HG03469 (cell line): Measurements from ENCODE around the gene MTIF3.
"Not testable (repeated sequence)": the region's sequence is repeated elsewhere in the genome, so short reads cannot be mapped to it uniquely, and the experiment has no call there.

Source experiments
- ATAC-seq: cut with Tn5 transposase; IDR thresholded peaks from one replicate; pipeline ENCODE4 v1.9.1; 2021; ENCODE audit warnings: mild to moderate bottlenecking, moderate library complexity, moderate number of reproducible peaks; ENCODE audit not compliant: unreplicated experiment

Gene MTIF3

DNA sequence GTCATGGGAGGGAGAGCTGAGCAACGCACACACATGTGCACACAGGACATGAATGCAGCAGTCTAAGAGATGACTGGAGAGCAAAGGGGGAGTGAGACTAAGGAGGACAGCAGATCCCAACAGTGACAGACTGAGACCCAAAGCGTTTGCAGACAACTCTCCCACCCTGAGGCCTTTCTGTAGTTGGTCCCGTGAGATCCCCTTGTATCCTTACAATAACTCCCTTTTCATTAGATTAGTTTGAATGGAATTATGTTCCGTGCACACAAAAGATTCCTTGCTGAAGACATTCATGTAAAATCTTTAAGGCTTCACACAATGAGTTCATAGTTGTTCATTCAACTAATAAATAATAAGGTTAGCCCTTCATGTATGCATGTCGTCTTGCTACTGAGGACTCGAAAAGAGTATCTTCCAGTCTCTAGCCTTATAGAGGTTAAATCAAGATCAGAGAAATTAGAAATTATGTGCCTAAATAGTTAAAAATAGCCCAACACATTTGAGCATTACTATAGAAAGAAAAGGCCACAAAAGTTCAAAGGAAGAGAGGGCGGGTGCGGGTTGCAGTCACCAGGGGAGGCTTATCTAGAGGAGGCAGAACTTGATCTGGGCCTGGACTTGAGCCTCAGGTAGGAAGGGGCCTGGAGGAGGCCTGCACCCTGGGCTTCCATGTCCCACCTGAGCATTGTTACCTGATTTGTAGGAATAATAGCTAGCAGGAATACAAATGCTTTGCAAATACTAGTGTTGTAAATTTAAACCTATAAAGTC lies 29.1 kb downstream of the MTIF3 start:
- no peak for ATAC-seq

DNA sequence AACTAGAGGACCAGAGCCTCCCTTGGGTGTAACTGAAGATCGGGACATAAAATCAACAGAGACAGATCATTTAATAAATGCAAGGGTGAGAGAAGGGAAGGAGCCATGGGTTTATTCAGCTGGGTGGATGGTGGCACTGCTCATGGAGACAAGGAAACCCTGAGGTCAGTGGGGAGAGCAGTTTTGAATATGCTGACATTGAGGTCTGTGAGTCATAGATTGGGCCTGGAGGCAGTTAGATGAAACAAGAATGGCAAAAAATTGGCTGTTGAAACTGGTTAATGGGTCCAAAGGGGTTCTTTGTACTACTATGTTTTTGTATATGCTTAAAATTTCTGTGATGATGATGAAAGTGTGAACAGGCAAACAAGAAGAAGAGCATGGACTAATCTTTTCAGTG lies 31.0 kb downstream of the MTIF3 start:
- ATAC-seq: no peak

DNA sequence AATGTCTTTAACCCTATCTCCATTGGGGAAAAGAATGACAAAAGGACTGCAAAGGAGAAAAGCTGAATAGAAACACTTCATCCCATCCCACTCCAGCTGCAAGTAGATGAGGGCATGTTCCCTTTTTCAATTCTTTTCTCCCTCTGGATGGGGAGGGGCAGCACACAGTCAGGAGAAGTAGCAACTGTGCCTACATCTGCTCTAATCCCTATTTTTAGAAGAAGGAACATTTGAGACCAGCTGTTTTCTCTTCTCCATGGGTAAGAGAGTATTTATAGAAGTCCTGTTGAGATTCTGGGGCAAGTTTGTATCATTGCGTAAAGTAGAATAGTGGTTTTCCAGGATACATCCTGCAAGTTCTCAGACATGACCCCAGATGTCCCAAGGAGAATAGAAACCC lies 35.2 kb downstream of the MTIF3 start:
- no peak for ATAC-seq

DNA sequence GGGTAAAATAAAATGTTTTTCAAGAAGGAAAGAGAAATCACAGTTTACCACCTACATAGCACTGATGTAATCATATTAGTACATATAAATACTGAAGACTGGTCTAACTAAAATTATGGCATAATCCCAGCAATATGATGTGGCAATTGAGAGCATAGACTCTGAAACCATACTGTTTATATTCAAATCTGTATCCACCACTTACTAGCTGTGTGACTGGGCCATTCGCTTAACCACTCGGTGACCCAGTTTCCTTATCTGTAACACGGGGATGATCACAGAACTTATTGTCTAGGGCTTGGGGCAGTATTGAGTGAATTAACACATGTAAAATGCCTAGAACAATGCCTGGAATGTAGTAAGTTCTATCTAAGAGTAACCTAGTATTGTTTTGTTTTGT lies 39.0 kb downstream of the MTIF3 start:
- ATAC-seq: no peak

DNA sequence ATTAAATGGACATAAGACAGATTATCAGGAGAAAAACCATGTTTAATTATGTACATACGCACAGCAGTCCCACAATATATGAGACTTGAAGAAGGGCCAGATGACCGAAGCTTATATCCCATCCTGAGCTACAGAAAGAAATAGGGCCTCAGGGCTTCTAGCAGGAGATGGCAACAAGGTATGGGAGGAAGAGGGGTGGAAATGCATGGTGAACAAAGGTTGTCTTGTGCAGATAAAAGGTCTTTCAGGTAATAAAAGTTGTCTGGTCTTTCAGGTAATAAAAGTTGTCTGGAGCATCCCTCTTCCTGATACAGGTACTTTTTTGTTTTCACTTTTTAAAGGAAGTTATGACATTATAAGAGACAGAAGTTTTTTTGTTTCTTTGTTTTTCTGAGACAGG lies 41.4 kb downstream of the MTIF3 start:
- ATAC-seq: no peak

DNA sequence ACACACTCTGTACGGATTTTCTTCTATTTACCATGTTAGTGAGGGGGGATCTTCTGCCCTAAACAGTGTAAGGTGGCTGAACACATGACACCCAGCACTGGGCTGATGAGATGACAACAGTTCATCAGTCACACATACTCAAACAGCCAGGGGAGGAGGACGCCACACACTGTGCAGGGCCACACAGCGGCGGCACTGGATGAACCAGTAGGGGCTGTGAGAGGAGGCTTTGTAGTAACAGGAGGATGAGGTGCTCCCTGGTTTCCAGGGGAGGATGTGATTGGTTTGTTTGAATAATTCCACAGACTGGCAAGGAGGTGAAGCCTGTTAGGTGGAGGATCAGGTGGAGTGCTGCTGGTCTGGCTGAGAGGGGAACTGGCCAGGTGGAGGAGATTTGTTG lies 42.3 kb downstream of the MTIF3 start:
- no peak for ATAC-seq

DNA sequence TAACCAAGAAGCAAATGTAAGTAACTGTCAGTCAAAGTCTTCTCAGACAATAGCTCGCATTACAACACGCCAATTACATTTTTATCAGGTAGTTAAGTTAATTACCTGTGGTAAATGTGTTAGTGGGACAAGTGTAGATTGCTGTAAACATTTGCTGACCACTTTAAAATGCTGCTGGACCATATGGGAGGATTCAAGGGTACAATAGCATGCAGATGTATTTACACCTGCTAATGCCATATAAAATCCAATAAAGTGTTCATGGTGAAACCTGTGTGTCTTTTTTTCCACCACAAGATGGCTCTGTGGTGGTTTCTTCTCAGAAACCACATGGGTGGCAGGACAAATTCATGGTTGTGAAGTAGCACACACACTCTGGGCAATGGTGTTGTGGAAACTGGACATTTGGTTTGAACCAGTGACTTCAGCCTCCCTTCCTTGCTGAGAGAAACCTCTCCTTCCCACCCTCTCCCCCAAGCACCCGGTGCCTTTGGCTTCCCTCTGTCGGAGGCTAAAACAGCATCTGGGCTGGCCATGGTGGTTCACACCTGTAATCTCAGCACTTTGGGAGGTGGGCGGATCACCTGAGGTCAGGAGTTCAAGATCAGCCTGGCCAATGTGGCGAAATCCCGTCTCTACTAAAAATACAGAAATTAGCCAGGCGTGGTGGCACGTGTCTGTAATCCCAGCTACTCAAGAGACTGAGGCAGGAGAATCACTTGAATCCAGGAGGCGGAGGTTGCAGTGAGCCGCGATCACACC lies 44.0 kb downstream of the MTIF3 start:
- no peak for ATAC-seq

DNA sequence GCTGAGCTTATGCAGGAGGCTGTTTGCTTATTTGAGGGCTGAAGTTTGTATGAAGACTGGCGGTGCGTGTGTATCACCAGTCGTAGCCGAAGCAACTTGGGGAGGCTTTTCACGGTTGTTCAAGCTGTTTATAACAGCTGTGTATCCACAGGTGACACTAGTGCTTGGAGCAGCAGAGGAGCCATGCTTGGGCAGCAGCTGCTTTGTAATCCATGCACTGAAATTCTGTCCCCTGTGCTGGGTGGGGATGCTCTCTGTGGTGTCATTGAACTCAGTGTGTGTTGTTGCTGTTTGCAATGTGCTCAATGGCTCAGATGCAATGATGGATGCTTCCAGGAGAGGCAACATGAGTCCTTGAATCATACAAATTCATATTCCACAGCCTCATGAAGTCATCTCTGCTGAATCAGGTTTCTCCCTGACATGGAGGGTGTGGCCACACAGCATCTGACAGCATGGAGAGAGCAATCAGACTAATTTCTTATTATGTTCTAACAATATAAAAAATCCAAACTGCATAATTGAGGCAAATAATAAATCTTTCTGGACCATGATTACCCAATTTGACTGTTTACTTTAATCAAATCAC lies 44.7 kb downstream of the MTIF3 start:
- no peak for ATAC-seq

DNA sequence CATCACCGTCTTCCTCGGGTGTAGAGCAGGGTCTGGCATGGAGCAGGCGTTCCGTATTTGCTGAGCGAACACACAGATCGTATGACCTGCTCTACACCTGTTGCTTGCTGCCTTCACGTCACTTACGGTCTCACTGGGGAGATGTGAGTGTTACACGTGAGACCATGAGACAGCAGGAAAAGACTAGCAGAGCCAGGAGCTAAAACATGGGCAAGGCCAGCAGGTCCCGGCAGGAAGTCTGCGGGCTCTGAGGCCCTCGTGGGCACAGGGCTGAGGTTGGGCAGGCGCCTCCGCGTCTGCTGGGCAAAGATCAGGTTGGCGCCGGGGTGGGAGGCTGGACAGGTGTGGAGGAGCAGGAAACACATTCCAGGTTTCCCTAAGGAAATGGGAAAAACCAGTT lies 45.7 kb downstream of the MTIF3 start:
- ATAC-seq: no peak

DNA sequence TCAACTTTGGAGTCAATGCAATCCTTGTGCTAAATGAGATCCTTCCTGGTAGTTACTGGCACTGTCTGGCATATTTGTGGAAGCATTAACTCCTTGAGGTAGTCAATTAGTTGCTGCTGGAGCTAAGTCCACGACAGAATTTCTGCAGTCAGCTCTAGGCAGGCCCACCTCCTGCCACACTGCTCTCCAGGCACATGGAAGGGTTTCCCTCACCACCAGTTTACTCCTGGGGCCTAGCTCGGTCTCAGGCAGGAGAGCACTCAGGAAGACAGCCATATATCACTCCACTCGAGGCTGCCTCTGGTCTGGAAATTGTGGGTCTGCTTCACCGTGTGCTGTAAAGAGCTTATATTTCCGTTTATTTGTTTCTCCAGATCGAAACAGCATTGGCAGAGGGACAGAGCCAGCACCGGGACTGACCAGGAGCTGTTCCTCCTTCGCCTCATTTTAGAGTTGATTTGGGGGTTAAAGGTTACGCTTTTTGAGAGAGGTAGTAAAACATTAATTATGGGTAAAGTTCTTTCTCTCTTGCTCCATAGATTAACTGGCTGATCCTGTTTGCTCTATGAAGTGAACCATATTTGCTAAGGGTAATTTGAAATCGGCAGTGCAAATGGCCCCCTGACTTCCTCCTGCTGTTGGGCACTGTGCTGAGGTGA lies 46.5 kb downstream of the MTIF3 start:
- no peak for ATAC-seq

DNA sequence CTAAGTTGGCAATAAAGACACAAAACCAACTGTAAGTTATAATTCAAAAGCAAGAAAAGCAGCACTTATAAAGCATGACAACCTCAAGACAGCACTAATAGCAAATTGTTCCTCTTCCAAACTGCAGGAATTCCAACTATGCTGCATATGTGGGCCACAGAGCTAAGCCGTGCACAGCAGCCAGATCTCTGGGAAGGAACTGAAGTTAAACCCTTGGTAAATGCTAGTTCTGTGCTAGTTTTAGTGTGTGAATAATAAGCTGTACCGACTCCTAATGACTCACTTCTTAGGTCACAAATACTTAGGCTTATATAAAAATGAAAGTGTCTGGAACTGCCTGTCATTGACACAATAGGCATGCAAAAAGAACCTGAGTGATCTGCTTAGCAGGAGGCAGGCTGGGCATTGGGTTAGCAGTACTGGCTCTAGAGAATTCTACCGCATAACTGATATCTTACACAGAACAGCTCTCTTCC lies 47.1 kb downstream of the MTIF3 start:
- ATAC-seq: no peak

DNA sequence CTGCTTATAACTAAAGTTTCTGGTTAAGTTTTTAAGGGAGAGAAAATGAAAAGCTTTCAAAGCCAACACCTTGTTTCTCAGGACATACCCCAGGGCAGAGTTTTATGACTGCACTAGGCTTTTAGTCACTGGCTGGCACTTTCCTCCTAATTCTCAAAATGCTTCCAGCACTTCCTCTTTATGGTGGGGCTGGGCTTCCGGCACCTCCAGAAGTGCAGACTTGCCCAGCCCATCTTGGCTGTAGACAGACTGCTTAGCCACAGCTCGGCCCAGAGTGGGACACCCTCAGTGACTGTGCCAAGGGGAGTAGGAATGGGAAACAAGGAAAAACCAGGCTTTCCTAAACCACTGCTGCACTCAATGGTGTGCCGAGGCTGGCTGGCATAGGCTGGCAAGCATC lies 49.2 kb downstream of the MTIF3 start:
- no peak for ATAC-seq

DNA sequence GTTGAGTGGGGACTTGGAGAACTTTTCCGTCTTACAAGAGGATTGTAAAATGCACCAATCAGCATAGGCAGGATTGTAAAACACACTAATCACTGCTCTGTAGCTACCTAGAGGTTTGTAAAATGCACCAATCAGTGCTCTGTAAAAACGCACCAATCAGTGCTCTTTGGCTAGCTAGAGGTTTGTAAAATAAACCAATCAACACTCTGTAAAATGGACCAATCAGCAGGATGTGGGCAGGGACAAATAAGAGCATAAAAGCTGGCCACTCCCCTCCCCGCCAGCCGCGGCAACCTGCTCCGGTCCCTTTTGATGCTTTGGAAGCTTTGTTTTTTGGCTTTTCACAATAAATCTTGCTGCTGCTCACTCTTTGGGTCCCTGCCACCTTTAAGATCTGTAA lies 50.0 kb downstream of the MTIF3 start:
- ATAC-seq: not testable (repeated sequence)

DNA sequence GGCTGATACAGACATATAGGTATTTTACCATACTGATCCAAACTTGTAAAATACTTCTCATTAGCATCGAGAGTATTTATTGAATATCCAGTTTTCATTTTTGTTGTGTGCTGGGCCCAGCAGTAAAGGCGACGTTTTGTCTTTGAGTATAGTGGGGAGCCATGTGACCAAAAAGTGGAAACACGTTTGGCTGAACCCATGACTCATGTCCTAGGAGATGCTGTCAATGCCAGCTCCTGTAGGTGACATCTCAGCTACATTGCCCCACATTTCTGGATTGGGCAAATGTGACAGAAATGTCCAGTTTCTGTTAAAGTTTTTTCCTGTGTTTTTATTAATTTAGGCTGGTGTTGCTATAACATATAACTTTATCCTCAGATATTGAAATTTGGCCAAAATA lies 52.0 kb downstream of the MTIF3 start:
- no peak for ATAC-seq

DNA sequence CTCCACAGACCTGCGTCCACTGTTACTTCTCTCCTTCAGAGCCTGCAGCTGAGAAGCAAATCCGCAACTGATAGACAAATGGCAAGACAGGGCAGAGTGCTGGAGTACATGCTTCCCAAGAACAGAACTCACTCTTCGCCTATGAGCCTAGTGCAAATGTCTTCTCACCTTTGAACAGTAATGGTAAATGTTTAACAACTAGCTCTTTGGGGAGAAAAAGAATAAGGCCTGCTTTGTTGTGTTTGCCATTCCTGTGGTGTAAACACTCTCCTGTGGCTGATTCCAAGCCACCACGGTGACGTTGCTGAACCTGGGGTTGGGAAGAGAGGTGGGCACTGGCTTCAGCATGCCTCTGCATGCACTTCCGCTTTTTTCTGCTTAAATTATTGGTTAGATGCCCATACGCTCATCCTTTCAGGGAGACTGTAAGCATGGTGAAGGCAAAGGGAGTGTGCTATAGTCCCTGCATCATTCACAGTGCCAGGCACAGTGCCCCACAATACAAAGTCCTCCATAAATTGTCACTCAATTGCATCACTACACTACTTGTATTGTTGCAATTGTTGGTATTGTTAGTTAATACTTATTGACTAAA lies 54.0 kb downstream of the MTIF3 start:
- no peak for ATAC-seq

DNA sequence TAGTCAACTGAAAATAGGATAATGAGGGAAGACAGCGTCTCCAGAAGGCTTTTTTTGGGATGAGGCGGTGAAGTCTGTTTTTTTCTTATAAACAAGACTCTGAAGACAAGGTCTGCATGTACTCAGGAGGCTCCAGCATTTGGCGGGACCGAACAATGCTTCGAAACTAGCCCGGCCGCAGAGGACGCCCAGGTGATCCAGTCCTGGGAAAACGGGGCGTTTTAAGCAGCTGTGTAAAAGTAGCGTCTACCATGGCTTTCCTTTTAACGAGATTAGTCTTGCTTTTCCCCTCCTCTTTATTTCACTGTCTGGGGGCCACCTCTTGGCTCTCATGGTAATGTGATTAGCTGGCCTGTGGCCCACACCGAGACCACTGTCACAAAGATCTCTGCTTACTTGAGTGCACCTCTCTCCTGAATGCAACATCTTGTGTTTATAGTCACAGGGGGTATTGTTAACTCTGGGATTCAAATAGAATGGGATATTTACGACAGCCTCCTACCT lies 55.3 kb downstream of the MTIF3 start:
- no peak for ATAC-seq

DNA sequence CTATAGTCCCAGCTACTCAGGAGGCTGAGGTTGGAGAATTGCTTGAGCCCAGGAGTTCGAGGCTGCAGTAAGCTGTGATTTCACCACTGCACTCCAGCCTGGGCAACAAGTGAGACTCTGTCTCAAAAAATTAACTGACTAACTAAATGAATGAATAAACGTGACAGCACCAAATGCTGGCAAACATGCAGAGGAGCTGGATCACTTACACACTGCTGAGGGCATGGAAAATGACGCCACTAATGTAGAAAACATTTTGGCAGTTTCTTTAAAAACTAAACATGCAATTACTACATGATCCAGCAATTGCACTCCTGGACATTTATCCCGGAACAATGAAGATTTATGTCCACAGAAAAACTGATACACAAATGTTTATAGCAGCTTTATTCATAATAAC lies 57.3 kb downstream of the MTIF3 start:
- no peak for ATAC-seq

DNA sequence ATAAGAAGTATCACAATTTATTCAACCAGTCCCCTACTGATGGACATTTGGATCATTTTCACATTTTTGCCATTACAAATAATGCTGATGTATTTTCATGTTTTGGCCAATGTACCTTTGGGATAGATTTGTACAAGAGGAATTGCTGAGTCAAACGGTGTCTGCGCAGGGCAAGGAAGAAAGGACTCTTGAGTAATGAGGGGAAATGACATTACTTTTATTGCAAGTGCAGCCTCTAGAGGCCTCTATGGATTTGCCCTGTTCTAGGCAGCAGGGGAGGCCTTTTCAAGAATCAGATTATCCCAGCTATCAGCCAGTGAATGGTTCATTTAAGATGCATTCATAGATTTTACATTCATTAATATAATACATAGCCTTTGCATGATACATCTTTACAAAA lies 58.9 kb downstream of the MTIF3 start:
- ATAC-seq: no peak

DNA sequence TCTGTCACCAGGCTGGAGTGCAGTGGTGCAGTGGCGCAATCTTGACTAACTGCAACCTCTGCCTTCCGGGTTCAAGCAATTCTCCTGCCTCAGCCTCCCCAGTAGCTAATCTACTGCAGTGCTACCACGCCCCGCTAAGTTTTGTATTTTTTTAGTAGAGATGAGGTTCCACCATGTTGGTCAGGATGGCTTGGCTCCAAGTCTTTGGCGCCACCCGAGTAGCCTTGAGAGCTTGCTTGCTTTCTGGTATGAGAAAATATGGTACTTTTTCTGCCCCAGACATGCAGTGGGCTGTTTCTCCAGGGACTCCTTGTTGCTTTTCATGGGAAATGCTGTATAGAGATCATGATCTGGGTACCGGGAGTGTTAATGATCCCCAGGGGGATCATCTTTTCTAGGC lies 60.5 kb downstream of the MTIF3 start:
- ATAC-seq: no peak

DNA sequence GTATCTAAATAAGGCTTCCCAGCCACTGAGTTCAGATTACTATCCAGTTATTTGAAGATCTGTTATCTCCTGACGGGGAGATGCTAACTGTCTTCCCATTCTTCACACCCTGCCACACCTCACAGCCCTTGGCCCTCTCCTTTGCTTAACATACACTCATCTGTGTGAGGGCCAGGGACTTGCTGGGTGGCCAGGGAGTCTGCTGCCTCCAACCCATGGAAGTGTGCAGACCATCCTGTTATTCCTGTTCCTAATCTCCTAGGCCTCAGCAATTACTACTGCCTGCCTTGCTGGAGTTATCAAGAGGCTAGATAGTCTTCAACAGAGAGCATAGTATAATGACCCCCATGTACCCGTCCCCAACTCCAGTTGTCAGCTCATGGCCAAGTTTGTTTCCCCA lies 62.1 kb downstream of the MTIF3 start:
- ATAC-seq: no peak
